HG03469 (cell line): ENCODE data around the gene PRMT7.

ENCODE experiments used
- ATAC-seq: cut with Tn5 transposase; IDR thresholded peaks from one replicate; pipeline ENCODE4 v1.9.1; 2021; ENCODE audit warnings: mild to moderate bottlenecking, moderate library complexity, moderate number of reproducible peaks; ENCODE audit not compliant: unreplicated experiment

PRMT7 gene

DNA sequence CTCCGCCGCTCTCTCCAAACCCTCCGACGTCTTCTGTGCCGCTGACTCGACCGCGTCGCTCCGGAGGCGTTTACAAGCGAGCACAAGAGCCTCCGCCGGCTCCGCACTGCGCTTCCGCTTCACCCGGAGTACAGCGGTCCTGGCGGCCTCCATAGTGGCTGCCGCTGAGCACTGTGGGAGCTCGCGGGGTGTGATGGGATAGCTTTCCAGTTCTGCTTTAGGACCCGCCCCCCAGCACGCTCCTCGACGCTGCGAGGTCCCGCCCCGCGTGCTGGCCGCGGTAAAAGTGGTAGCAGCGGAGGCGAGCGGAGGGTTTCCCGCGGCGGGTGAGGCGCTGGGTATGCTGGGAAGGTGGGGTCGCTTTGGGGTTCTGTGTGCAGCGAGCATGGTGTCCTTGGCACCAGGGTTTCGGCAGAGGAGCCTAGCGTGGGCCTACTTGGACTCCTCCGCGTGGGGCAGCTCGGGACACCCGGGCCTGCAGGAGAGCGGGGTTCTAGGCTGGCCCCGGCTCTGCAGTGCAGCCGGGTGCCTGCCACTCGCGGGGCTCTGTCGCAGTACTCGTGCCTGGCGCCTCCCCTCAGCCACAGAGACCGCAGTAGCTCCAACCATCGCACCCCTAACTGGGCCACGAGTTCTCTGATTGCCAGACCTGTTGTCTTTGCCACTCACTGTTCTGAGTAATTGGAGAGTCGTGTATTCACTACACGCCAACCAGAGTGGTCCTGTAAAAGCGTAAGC, at the start of gene PRMT7, which contains the start of gene SLC7A6OS:
PRMT7 (plus strand) TSS at position 246 of the 738 bp plus-strand sequence. CDS start 4,961 bp downstream, outside the sequence.
SLC7A6OS (minus strand) TSS at position 173 of the 738 bp plus-strand sequence; CDS start at position 153, 20 bp downstream.
- ATAC-seq, result peak; percentile 91

DNA sequence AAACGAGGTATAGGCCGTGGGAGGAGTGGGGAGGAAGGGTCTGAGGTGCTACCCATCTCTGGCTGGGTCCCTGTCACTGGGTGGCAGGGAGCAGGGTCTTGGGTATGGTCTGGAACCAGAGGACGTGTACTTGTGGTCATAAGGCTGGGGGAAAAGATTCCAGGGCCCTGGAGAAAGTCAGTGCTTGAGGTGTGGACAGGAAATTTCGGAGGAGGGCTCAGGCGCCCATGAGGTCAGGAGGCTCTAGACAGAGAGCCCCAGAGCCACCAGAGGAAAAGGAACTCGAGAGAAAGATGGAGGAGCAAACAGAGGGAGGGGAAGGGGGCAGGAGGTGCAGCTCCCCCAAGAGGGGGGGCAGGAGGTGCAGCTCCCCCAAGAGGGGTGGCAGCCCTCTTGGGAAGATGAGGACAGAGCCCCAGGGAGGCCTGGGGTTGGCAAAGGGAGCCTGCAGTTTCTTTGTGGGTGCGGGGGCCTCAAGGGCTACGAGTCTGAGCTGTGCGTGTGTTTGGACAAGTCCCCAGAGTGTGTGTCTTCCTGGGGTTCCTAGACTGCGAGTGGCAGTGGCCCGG, 47.2 kb upstream of the PRMT7 start:
- ATAC-seq, result no peak

DNA sequence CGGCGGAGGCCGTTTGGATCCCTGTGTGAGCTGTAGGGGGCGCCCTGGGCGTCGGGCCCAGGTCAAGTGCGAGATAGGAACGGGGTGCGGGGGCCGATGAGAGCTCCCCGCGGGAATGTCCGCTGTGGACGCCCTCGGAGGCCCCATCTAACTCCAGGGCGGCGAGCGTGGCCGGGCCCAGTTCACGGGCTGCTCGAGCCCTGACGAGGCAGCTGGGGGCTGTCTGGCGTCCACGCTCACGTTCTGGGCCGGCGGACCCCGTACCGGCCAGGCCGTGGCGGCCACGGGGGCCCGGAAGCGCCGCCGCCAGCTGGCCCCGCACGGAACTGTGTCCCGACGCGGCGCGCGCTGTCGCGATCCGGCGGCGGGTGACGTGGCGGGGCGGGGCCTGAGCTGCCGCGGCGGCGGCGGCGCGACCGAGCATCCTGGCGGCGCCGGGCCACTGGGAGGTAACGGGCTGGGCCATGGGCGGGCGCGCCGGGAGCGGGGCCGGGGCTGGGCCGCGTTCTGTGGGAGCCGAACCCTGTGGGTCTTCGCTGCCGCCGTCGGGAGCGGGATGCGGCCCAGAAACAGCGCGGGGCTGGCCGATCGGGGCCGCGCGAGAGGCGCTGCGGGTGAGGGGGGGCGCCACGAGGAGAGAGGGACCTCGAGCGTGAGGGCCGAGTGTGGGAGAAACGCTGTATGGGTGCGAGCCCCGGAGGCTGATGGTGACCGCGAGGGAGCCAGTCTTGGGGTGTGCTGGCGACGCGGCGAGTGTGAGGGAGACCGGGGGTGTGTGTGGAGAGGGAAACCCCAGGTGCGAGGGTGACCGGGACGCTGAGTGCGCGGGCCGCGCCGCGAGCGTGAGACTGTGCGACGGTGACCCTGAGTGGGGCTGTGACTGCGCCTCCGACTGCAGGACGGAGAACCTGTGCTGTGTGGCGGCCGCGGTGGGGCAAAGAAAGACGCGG, 46.4 kb upstream of the PRMT7 start, which contains the start of gene SLC7A6:
SLC7A6 (plus strand) TSS at position 399 of the 950 bp plus-strand sequence. CDS start 10,201 bp downstream, outside the sequence.
- ATAC-seq, result peak; percentile 39

- no peak for ATAC-seq
Observed at GRCh38 chr16:68265078-68265920, 45.5 kb upstream of the PRMT7 start.

DNA sequence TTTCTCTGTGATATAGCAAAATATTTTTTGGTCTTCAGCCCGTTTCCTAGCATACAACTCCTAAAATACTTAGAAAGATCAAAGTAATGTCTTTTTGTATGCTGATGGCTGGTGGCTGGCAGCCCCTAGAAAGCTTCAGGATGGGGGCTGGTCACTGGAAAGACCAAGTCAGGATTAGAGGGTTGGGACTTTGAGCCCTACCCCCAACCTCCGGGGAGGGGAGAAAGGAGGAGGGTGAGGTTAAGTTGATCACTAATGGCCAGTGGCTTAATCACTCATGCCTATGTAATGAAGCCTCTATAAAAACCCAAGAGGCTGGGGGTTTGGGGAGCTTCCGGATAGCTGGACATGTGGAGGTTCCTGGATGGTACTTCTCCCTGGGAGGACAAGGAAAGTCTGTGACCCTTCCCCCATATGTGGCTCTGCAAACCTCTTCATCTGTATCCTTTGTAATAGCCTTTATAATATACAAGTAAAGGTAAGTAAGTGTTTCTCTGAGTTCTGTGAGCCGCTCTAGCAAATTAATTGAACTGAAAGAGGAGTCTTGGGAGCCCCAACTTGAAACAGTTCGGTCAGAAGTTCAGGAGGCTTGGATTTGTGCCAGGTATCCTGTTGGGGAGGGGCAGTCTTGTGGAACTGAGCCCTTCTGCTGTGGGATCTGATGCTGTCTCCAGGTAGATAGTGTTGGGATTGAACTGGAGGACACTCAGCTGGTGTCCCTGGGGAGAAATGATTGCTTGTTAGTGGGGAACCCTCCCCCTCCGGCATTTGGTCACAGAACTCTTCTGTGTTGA, 43.0 kb upstream of the PRMT7 start:
- ATAC-seq, result no peak

GRCh38 chr16:68269793-68270192, 41.0 kb upstream of the PRMT7 start:
- no peak for ATAC-seq

GRCh38 chr16:68270353-68270752, 40.5 kb upstream of the PRMT7 start:
- ATAC-seq, result no peak

DNA sequence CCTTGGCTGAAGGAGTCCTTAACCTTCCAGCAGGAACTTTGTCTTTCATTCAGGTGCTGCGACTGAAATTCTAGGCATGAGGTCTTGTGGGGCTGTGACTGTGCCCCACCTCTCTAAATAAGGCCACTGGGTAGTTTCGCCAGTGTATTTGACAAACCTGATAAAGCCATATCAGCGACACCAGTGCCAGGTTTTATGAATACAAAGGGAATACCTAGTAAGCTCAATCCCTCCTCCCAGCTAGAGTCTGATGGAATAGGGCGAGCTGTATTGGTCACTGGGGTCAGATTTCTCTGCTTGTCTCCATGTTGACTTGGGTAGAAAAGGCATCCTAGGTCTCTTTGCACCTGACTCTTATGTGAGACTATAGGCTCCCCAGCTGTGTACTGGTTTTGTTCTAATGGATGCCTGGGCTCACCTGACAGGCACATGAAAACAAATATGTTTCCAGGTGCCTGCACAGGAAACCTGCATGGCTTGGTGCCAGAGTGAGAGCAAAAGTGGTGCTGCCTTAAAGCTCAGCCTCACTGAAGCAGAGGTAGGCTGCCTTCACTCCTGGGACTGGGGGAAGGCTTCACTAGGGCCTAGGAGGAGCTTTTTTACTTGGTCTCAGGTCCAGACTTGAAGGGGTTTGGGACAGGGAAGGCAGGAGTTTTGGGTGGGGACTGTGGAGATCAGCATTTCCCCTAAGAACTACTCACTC, 38.2 kb upstream of the PRMT7 start:
- ATAC-seq, result no peak

DNA sequence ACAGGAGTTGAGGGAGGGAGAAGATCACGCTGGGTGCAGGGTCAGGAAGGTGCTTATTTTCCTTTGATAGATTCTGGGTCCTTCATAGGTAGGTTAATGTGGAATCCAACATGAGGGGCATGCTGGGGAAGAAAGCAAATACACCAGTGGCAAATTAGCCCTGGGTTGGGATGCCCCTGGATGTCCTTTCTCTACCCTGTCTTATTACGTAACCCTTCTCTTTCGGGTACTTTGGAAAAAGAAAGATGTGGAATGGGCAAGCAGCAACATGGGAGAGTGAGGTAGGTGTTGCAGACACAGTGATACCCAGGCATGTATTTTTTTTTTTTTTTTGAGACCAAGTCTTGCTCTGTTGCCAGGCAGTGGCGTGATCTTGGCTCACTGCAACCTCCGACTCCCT, 37.4 kb upstream of the PRMT7 start:
- no peak for ATAC-seq

DNA sequence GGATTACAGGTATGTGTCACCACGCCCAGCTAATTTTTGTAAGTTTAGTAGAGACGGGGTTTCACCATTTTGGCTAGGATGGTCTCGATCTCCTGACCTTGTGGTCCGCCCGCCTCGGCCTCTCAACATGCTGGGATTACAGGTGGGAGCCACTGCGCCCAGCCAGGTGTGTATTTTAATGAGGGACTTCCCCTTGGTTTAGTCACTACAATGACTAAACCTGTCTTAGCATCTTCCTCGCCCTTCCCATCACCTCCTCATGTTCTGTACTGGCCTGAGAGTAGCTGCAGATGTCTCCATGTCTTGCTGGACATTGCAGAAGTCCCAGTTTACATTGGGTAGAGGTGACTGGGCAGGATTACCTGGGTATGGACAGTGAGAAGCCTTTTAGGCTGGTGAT, 36.9 kb upstream of the PRMT7 start:
- no peak for ATAC-seq

- ATAC-seq, result no peak
Observed at GRCh38 chr16:68274441-68274840, 36.4 kb upstream of the PRMT7 start.

GRCh38 chr16:68275611-68276191, 35.1 kb upstream of the PRMT7 start:
- peak; percentile 39 for ATAC-seq

- ATAC-seq, result no peak
Observed at GRCh38 chr16:68276223-68276622, 34.6 kb upstream of the PRMT7 start.

GRCh38 chr16:68279726-68280558, 30.9 kb upstream of the PRMT7 start:
- no peak for ATAC-seq

DNA sequence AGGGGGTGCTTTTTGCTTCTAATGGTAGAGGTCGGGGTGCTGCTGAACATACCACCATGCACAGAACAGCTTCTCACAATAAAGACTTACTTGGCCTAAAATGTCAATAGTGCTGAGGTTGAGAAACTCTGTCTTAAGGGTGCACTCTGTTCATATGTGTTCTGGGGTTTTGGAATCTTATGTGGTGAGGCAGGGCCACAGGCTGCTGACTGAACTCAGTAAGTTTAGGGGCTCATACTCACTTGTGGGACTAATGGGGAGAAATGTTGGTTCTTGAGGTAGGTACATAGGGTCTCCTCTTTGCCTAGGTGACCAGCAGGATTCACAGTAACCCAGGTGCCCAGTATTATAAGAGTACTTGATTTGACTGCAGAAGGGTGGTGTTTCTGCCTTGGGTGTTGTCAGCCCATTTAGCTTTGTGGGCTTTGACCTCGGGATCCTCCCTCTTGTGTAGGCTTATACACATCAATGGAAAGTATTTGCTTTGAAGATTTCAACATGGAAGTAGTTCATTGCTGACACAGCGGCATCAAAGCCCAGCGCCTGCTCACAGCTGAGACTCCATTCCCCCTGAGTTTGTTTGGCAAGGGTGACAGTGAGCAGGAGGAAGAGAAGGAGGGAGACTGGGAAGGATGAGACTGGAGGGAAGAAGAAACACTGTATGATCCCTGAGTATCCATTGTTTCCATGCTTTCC, 29.3 kb upstream of the PRMT7 start:
- ATAC-seq, result no peak

GRCh38 chr16:68282064-68282452, 28.8 kb upstream of the PRMT7 start:
- no peak for ATAC-seq

GRCh38 chr16:68283346-68283745, 27.5 kb upstream of the PRMT7 start:
- ATAC-seq, result no peak
